ENCODE results near the gene CCDC187.

CCDC187 gene

GRCh38 chr9:136223871-136224640, 79.8 kb downstream of the CCDC187 start:
- DNase-seq (ENCODE audit: low spot score) = no peak

- no peak for DNase-seq (ENCODE audit: low spot score)
These were observed 81.0 kb downstream of the CCDC187 start for GRCh38 chr9:136222906-136223285.

GRCh38 chr9:136222166-136222905, 81.6 kb downstream of the CCDC187 start:
- no peak for DNase-seq (ENCODE audit: low spot score)

GRCh38 chr9:136220017-136220729, 83.7 kb downstream of the CCDC187 start:
- no peak for DNase-seq (ENCODE audit: low spot score)

GRCh38 chr9:136219276-136219675, 84.6 kb downstream of the CCDC187 start:
- no peak for DNase-seq (ENCODE audit: low spot score)

- no peak for DNase-seq (ENCODE audit: low spot score)
These were observed 85.2 kb downstream of the CCDC187 start for GRCh38 chr9:136218673-136219072.

GRCh38 chr9:136218271-136218670, 85.6 kb downstream of the CCDC187 start:
- no peak for DNase-seq (ENCODE audit: low spot score)

GRCh38 chr9:136216541-136217244, 87.2 kb downstream of the CCDC187 start:
- no peak for DNase-seq (ENCODE audit: low spot score)

- DNase-seq (ENCODE audit: low spot score) = no peak
These were observed 90.2 kb downstream of the CCDC187 start for GRCh38 chr9:136213733-136214132.

GRCh38 chr9:136212345-136212950, 91.4 kb downstream of the CCDC187 start:
- DNase-seq (ENCODE audit: low spot score) = no peak

GRCh38 chr9:136211441-136212344, 92.2 kb downstream of the CCDC187 start:
- DNase-seq (ENCODE audit: low spot score) = no peak

GRCh38 chr9:136211006-136211405, 92.9 kb downstream of the CCDC187 start:
- DNase-seq (ENCODE audit: low spot score) = no peak

- DNase-seq (ENCODE audit: low spot score) = no peak
These were observed 93.6 kb downstream of the CCDC187 start for GRCh38 chr9:136210276-136210675.

- DNase-seq (ENCODE audit: low spot score) = no peak
These were observed 94.1 kb downstream of the CCDC187 start for GRCh38 chr9:136209786-136210185.

- no peak for DNase-seq (ENCODE audit: low spot score)
These were observed 94.7 kb downstream of the CCDC187 start for GRCh38 chr9:136209232-136209631.

- DNase-seq (ENCODE audit: low spot score) = no peak
These were observed 95.2 kb downstream of the CCDC187 start for GRCh38 chr9:136208675-136209074.

- DNase-seq (ENCODE audit: low spot score) = no peak
These were observed 96.3 kb downstream of the CCDC187 start for GRCh38 chr9:136207616-136208015.

GRCh38 chr9:136206602-136207275, 97.2 kb downstream of the CCDC187 start:
- DNase-seq (ENCODE audit: low spot score) = no peak

GRCh38 chr9:136205707-136205992, 98.2 kb downstream of the CCDC187 start:
- DNase-seq (ENCODE audit: low spot score) = no peak
